Duodenal mucosa (tissue), 2 donors: Measurements from ENCODE around the gene AADAT.

ENCODE experiments used
- H3K27ac ChIP-seq: one replicate; pipeline ENCODE4 v1.7.0; 2013; ENCODE audit warnings: low read depth, low read length
- H3K27me3 ChIP-seq, 2 donors: one replicate each; pipeline ENCODE4 v1.7.0; 2013; ENCODE audit warnings: low read length in 2 of 2, control low read depth in 1 of 2; ENCODE audit not compliant: insufficient read depth in 2 of 2, control insufficient read depth in 1 of 2
- H3K36me3 ChIP-seq, 2 donors: one replicate each; pipeline ENCODE4 v1.7.0; 2013; ENCODE audit warnings: low read length in 2 of 2, control low read depth in 1 of 2; ENCODE audit not compliant: insufficient read depth in 2 of 2, control insufficient read depth in 1 of 2
- H3K4me1 ChIP-seq, 2 donors: one replicate each; pipeline ENCODE4 v1.7.0; 2013; ENCODE audit warnings: low read length in 2 of 2, control low read depth in 1 of 2; ENCODE audit not compliant: insufficient read depth in 2 of 2, control insufficient read depth in 1 of 2
- H3K4me3 ChIP-seq, 2 donors: one replicate each; pipeline ENCODE4 v1.7.0; 2013; ENCODE audit warnings: low read length in 2 of 2, low read depth in 1 of 2
- H3K9ac ChIP-seq, 2 donors: one replicate each; pipeline ENCODE4 v1.7.0; 2013; ENCODE audit warnings: low read length in 2 of 2, low read depth in 1 of 2
- H3K9me3 ChIP-seq, 2 donors: one replicate each; pipeline ENCODE4 v1.7.0; 2013; ENCODE audit warnings: low read length in 2 of 2, control low read depth in 1 of 2; ENCODE audit not compliant: control insufficient read depth in 1 of 2

AADAT gene

GRCh38 chr4:170089668-170090351 lies at the start of gene AADAT:
Gene AADAT, minus strand, starts transcription at chr4:170089956. Its CDS starts 266 bp downstream, at chr4:170089690.
- Histone ChIP-seq H3K4me3 (peak within 1 kb of the TSS; percentile 78 to 85), H3K27me3 (no peaks in the 10 kb centered on the region), H3K36me3 (no peaks in the 10 kb centered on the region), H3K9me3 (no peaks in the 10 kb centered on the region), H3K4me1 (peaks cover 7 to 15% of the 10 kb centered on the region in 2 donors), H3K27ac (no peak within 1 kb of the TSS), H3K9ac (peak within 1 kb of the TSS in 1 of 2 donors; percentile 43)

GRCh38 chr4:170138580-170139194 lies 48.9 kb upstream of the AADAT start:
- H3K4me3 ChIP-seq: no peak overlapping the region
- no peak overlapping the region for H3K9ac ChIP-seq
- no peaks in the 10 kb centered on the region for H3K27me3 ChIP-seq

GRCh38 chr4:170137927-170138326 lies 48.2 kb upstream of the AADAT start:
- Histone ChIP-seq H3K27ac (no peak overlapping the region), H3K36me3 (no peaks in the 10 kb centered on the region), H3K4me1 (no peaks in the 10 kb centered on the region), H3K27me3 (no peaks in the 10 kb centered on the region), H3K9ac (no peak overlapping the region), H3K4me3 (no peak overlapping the region), H3K9me3 (peaks cover 3 to 9% of the 10 kb centered on the region in 2 donors)

More at GRCh38 chr4:170138580-170139194, 48.9 kb upstream of the AADAT start:
- Histone ChIP-seq H3K9me3 (peaks cover 0 to 5% of the 10 kb centered on the region in 2 donors), H3K4me1 (no peaks in the 10 kb centered on the region), H3K36me3 (no peaks in the 10 kb centered on the region), H3K27ac (no peak overlapping the region)

- H3K4me3 ChIP-seq: no peak overlapping the region
- no peak overlapping the region for H3K9ac ChIP-seq
- peaks cover 4 to 13% of the 10 kb centered on the region in 2 donors for H3K9me3 ChIP-seq
- no peaks in the 10 kb centered on the region for H3K4me1 ChIP-seq
- H3K27ac ChIP-seq: no peak overlapping the region
- H3K27me3 ChIP-seq: no peaks in the 10 kb centered on the region
- H3K36me3 ChIP-seq: no peaks in the 10 kb centered on the region
Observed at GRCh38 chr4:170137466-170137865, 47.7 kb upstream of the AADAT start.

- H3K27ac ChIP-seq: no peak overlapping the region
- H3K4me1 ChIP-seq: no peaks in the 10 kb centered on the region
- no peak overlapping the region for H3K9ac ChIP-seq
- H3K4me3 ChIP-seq: no peak overlapping the region
- no peaks in the 10 kb centered on the region for H3K27me3 ChIP-seq
- H3K9me3 ChIP-seq: peaks cover 4 to 13% of the 10 kb centered on the region in 2 donors
- no peaks in the 10 kb centered on the region for H3K36me3 ChIP-seq
Observed at GRCh38 chr4:170134821-170135220, 45.1 kb upstream of the AADAT start.

GRCh38 chr4:170128219-170128804 lies 38.6 kb upstream of the AADAT start:
- Histone ChIP-seq H3K27me3 (no peaks in the 10 kb centered on the region), H3K4me3 (no peak overlapping the region), H3K9ac (no peak overlapping the region), H3K4me1 (no peaks in the 10 kb centered on the region), H3K9me3 (peaks cover 4% of the 10 kb centered on the region in 2 donors), H3K36me3 (no peaks in the 10 kb centered on the region), H3K27ac (no peak overlapping the region)

- no peak overlapping the region for H3K27ac ChIP-seq
- peaks cover 0 to 1% of the 10 kb centered on the region in 2 donors for H3K9me3 ChIP-seq
- H3K36me3 ChIP-seq: no peaks in the 10 kb centered on the region
- H3K4me3 ChIP-seq: no peak overlapping the region
- no peaks in the 10 kb centered on the region for H3K4me1 ChIP-seq
- H3K9ac ChIP-seq: no peak overlapping the region
- no peaks in the 10 kb centered on the region for H3K27me3 ChIP-seq
Observed at GRCh38 chr4:170127758-170128157, 38.0 kb upstream of the AADAT start.

GRCh38 chr4:170124406-170124805 lies 34.6 kb upstream of the AADAT start:
- H3K27me3 ChIP-seq: no peaks in the 10 kb centered on the region
- H3K36me3 ChIP-seq: no peaks in the 10 kb centered on the region
- H3K9ac ChIP-seq: no peak overlapping the region
- no peaks in the 10 kb centered on the region for H3K4me1 ChIP-seq
- no peak overlapping the region for H3K27ac ChIP-seq
- H3K4me3 ChIP-seq: no peak overlapping the region
- H3K9me3 ChIP-seq: no peaks in the 10 kb centered on the region

GRCh38 chr4:170122252-170122651 lies 32.5 kb upstream of the AADAT start:
- Histone ChIP-seq H3K9ac (no peak overlapping the region), H3K4me3 (no peak overlapping the region)

GRCh38 chr4:170114636-170115035 lies 24.9 kb upstream of the AADAT start:
- no peak overlapping the region for H3K9ac ChIP-seq
- H3K36me3 ChIP-seq: no peaks in the 10 kb centered on the region
- no peak overlapping the region for H3K4me3 ChIP-seq
- no peaks in the 10 kb centered on the region for H3K9me3 ChIP-seq
- H3K27ac ChIP-seq: no peak overlapping the region
- H3K27me3 ChIP-seq: no peaks in the 10 kb centered on the region
- no peaks in the 10 kb centered on the region for H3K4me1 ChIP-seq

More at GRCh38 chr4:170122252-170122651, 32.5 kb upstream of the AADAT start:
- no peaks in the 10 kb centered on the region for H3K36me3 ChIP-seq
- no peaks in the 10 kb centered on the region for H3K27me3 ChIP-seq
- no peaks in the 10 kb centered on the region for H3K4me1 ChIP-seq
- H3K27ac ChIP-seq: no peak overlapping the region
- no peaks in the 10 kb centered on the region for H3K9me3 ChIP-seq
